ENCODE results near the gene CEP162. TPM values are rescaled to one million over a fixed set of nuclear protein-coding genes. Genes with fewer than 3 reads are reported as not detected.
A peak's percentile ranks its signal among the peaks of the same experiment; 100 is the strongest.

The CEP162 gene
- total and polyA plus RNA-seq, 8 donors, result 1.4 to 33.9 (median 8.0) TPM

DNA sequence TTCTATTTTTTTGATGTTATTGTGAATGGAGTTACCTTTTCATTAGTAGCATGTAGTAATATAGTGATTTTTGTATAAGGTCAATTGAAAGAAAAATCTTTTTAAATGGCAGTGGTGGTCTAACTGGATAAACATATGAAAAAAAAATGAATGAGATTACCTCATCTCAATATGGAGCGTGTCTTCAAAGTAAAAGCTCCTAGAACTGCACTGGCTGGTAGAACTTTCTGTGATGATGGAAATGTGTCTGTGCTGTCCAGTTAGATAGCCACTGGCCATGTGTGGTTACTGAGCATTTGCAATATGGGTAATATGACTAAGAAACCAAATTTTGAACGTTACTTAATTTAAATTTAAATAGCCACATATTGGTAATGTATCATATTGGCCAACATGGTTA, 149.8 kb downstream of the CEP162 start:
- WGBS, 5 donors, result 82 to 91% (median 85%) methylated on average over 2 of the region's 2 CpGs
- no peak for DNase-seq

DNA sequence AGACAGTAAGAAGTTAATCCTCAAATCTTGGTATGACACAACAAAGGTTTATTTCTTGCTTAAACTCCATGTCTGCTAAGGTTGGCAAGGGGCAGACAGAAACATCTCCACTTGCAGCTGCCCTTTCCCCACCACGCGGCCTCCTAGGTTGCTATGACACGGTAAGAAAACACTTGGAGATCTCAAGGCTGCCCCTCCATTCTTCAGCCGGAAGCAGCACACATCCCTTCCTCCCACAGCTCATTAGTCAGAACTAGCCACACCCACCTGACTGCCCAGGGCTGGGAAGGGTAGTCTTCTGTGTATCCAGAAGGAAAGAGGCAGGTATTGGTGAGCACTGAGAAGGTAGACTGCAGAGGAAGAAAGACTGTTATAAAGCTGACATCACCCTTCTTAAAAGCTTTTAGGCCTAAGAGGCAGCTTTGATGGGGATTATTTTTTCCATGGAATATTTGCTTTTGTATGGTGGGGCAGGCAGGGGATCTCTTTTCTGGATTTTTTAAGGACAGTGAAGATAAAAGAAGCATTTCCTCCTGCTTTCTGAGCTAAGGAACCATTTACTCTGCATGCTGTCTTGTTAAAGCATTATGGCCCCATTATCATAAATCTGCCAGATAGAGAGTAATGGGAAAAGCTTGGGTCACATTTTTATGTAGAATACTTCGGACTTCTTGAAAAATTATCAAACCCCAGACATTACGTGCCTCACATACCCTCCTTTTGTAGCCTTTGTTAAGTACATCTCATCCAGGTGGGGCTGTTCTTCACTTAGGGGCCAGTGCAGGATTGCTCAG, 152.3 kb downstream of the CEP162 start:
- peak; percentile 27 to 65 for DNase-seq
- Histone ChIP-seq H3K36me3 (no peaks in the 10 kb centered on the region), H3K4me1 (no peaks in the 10 kb centered on the region), H3K4me3 (no peak overlapping the region), H3K27ac (no peak overlapping the region), H3K27me3 (no peaks in the 10 kb centered on the region), H3K9me3 (no peaks in the 10 kb centered on the region)
- WGBS, 5 donors, result 58 to 74% (median 64%) methylated on average over 6 of the region's 6 CpGs
- TF ChIP-seq EP300 (IDR thresholded peaks at IDR 0.05), result no peak
- no peak for TF ChIP-seq POLR2AphosphoS5 (IDR thresholded peaks at IDR 0.05)
- no peak for TF ChIP-seq POLR2A (IDR thresholded peaks at IDR 0.05)
- TF ChIP-seq CTCF (IDR thresholded peaks at IDR 0.05), result no peak
- intact Hi-C loops (cut with DNase I; ENCODE audit: low total_unique reads), result no loop called here

More for the DNA sequence above, 149.8 kb downstream of the CEP162 start:
- no peaks in the 10 kb centered on the region for H3K4me1 ChIP-seq
- no peak overlapping the region for H3K4me3 ChIP-seq
- H3K9me3 ChIP-seq, result no peaks in the 10 kb centered on the region
- H3K36me3 ChIP-seq, result no peaks in the 10 kb centered on the region
- H3K27me3 ChIP-seq, result no peaks in the 10 kb centered on the region
- intact Hi-C loops (cut with DNase I; ENCODE audit: low total_unique reads), result no loop called here
- H3K27ac ChIP-seq, result no peak overlapping the region
- TF ChIP-seq POLR2AphosphoS5 (IDR thresholded peaks at IDR 0.05), result no peak
- no peak for TF ChIP-seq EP300 (IDR thresholded peaks at IDR 0.05)
- no peak for TF ChIP-seq POLR2A (IDR thresholded peaks at IDR 0.05)
- no peak for TF ChIP-seq CTCF (IDR thresholded peaks at IDR 0.05)

Other genes with a start within 250 kb of the CEP162 start
- gene MRAP2, start 193.9 kb downstream of the CEP162 start, total RNA-seq, result 10 to 100 TPM in 1 of 5 donors, 1 to 10 TPM in 4; 1.3 to 20.2 (median 7.6) TPM
- 1 to 10 TPM; 2.6 to 5.5 (median 2.6) TPM for gene MRAP2, start 193.9 kb downstream of the CEP162 start, polyA plus RNA-seq

Measured in stomach (tissue), 9 donors.